Panc1 (cell line): ENCODE measurements around the gene PAXIP1. TPM values are rescaled to one million over a fixed set of nuclear protein-coding genes. Genes with fewer than 3 reads are reported as not detected.

ENCODE experiments used
- ATAC-seq: fragments of 200-7000 bp; cut with Tn5 transposase; 2 replicates; pipeline ENCODE4 v1.9.1; 2020; ENCODE audit warnings: mild to moderate bottlenecking, moderate library complexity
- BruUV-seq: library from RNA; stranded (reverse); fragments of 400-500 nt; replicated peaks from 2 replicates; lab custom pipeline; 2021; lab: Mats Ljungman, UMichigan
- CTCF ChIA-PET: fragments of 300-600 bp; sonication (Branson Sonifier 250); formaldehyde crosslinking; loops from one replicate; lab custom pipeline; 2022; ENCODE audit warnings: antibody characterized with exemption; lab: Charles Lee
- POLR2A ChIA-PET: fragments of 300-600 bp; sonication (Branson Sonifier 250); formaldehyde crosslinking; loops from one replicate; lab custom pipeline; 2022; ENCODE audit warnings: antibody characterized with exemption; lab: Charles Lee
- DNase-seq: peaks from one replicate; pipeline ENCODE4 v3.0.0-alpha.2; 2010; ENCODE audit warnings: low read depth, low spot score
- H3K27ac ChIP-seq: 2 replicates; pipeline ENCODE4 v1.5.1; 2011; ENCODE audit warnings: mild to moderate bottlenecking, low read length, inconsistent platforms
- H3K27me3 ChIP-seq: fragments of 200-500 bp; sonication (Bioruptor generic); 2 replicates; pipeline ENCODE4 v1.6.0; 2014; ENCODE audit warnings: low read length, inconsistent platforms; ENCODE audit not compliant: control insufficient read depth, insufficient read depth
- H3K36me3 ChIP-seq: fragments of 200-500 bp; sonication (Bioruptor generic); 2 replicates; pipeline ENCODE4 v1.5.1; 2014; ENCODE audit warnings: inconsistent platforms, mild to moderate bottlenecking, low read length, moderate library complexity; ENCODE audit not compliant: control insufficient read depth, insufficient read depth
- H3K4me1 ChIP-seq: 2 replicates; pipeline ENCODE4 v1.5.1; 2011; ENCODE audit warnings: inconsistent platforms, mild to moderate bottlenecking, low read length, moderate library complexity; ENCODE audit not compliant: control insufficient read depth, insufficient read depth
- H3K4me3 ChIP-seq, 2 experiments: 2 replicates each; pipeline ENCODE4 v1.5.1; 2011 to 2012; ENCODE audit warnings: low read depth in 2 of 2, low read length in 2 of 2, mild to moderate bottlenecking in 2 of 2, inconsistent platforms in 1 of 2, moderate library complexity in 1 of 2
- H3K9me3 ChIP-seq: fragments of 200-500 bp; sonication (Bioruptor generic); 2 replicates; pipeline ENCODE4 v1.5.1; 2014; ENCODE audit warnings: low read depth, mild to moderate bottlenecking, inconsistent platforms, low read length, moderate library complexity; ENCODE audit not compliant: control insufficient read depth, insufficient read depth
- CTCF ChIP-seq: fragments of 450-650 bp; IDR thresholded peaks from 2 replicates; pipeline ENCODE4 v1.5.1; 2017; ENCODE audit warnings: mild to moderate bottlenecking
- POLR2AphosphoS5 ChIP-seq: IDR thresholded peaks from 2 replicates; pipeline ENCODE4 v1.6.1; 2012; ENCODE audit warnings: mild to moderate bottlenecking, low read depth, low read length, moderate library complexity
- REST ChIP-seq, 2 experiments: IDR thresholded peaks; 2 replicates each; pipeline ENCODE4 v1.6.1; 2011 to 2012; ENCODE audit warnings: low read depth in 2 of 2, control low read depth in 1 of 2, low read length in 1 of 2, mild to moderate bottlenecking in 1 of 2, moderate library complexity in 1 of 2; ENCODE audit not compliant: insufficient read depth in 1 of 2
- SIN3A ChIP-seq: IDR thresholded peaks from 2 replicates; pipeline ENCODE4 v1.6.1; 2012; ENCODE audit warnings: low read depth, mild to moderate bottlenecking, low read length, moderate library complexity, borderline replicate concordance; ENCODE audit not compliant: insufficient read depth
- TCF7L2 ChIP-seq: IDR thresholded peaks from 2 replicates; pipeline ENCODE4 v1.6.1; 2011; ENCODE audit warnings: mild to moderate bottlenecking, low read depth, low read length, inconsistent platforms
- in situ Hi-C: cut with HindIII; loops from 2 replicates; pipeline ENCODE4 v1.10.0; 2016; ENCODE audit warnings: low sequenced_read_pairs, low pct_unique_long_range_greater_than_20kb
- intact Hi-C: fragments of 100-400 bp; cut with micrococcal nuclease; formaldehyde crosslinking; loops from one replicate; pipeline ENCODE4 v1.10.0; 2022; ENCODE audit not compliant: unreplicated experiment
- total RNA-seq: library from RNA; stranded (reverse); gene quantifications from one replicate; pipeline ENCODE4 v1.2.1, GENCODE V29; 2021; ENCODE audit not compliant: unreplicated experiment

The PAXIP1 gene
- total RNA-seq, 1 experiment from 2014 or later: 27.3 TPM

GRCh38 chr7:154994996-154995395 lies 7.9 kb downstream of the PAXIP1 start:
- in situ Hi-C loops: no loop called here

DNA sequence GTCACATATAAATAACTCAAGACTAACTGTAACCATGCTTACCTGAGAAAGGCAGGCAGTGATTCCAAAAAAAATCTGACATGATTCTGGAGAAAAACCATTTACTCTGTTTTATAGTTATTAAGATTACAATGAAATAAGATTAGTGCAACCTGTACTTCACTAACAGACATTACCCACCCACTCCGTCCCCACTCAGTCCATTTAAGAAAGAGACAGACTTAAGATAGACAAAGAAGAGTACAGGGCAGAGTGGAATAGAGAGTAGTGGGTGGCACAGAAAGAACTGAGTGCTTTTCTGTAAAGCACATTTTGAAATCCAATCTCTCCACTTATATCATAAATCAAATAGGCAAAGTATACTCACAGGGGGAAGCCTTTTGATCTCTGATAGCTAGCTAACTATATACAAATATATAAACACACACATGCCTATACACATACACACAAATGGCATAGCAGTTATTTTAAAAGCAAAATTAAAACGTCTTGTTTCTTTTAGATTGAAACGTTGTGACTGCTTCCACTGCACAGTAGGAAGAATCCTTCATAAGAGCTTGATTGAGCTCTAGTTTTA lies 11.9 kb downstream of the PAXIP1 start:
- H3K27me3 ChIP-seq: no peaks in the 10 kb centered on the region
- in situ Hi-C loops (no loop called here), intact Hi-C loops (no loop called here)
- H3K4me3 ChIP-seq: no peak overlapping the region
- TF ChIP-seq POLR2AphosphoS5 (no peak), REST (IDR thresholded peaks at IDR 0.05; ENCODE audit: insufficient read depth in 1 of 2, low read depth in 2 of 2, low read length in 1 of 2) (no peak), CTCF (no peak), TCF7L2 (no peak), SIN3A (no peak)
- H3K36me3 ChIP-seq: peaks cover 30% of the 10 kb centered on the region
- no peak overlapping the region for H3K27ac ChIP-seq
- H3K4me1 ChIP-seq: no peaks in the 10 kb centered on the region
- DNase-seq: no peak
- ChIA-PET POLR2A (interaction anchor here (0.6 kb wide), 1 partner anchor 37 kb away, joined by 6 read pairs; no protein-coding TSS in a partner anchor), CTCF (interaction anchor here (0.5 kb wide), 1 partner anchor 313 kb away, joined by 3 read pairs; no protein-coding TSS in a partner anchor)
- no peaks in the 10 kb centered on the region for H3K9me3 ChIP-seq
- ATAC-seq: no peak
- no TSS peak for BruUV-seq

More at GRCh38 chr7:154994996-154995395, 7.9 kb downstream of the PAXIP1 start:
- Histone ChIP-seq H3K36me3 (peaks cover 28% of the 10 kb centered on the region), H3K4me3 (no peak overlapping the region), H3K27me3 (no peaks in the 10 kb centered on the region), H3K27ac (no peak overlapping the region), H3K4me1 (no peaks in the 10 kb centered on the region), H3K9me3 (no peaks in the 10 kb centered on the region)
- TF ChIP-seq SIN3A: no peak
- TF ChIP-seq CTCF: no peak
- TF ChIP-seq TCF7L2: no peak
- no peak for TF ChIP-seq REST (IDR thresholded peaks at IDR 0.05; ENCODE audit: insufficient read depth in 1 of 2, low read depth in 2 of 2, low read length in 1 of 2)
- no peak for TF ChIP-seq POLR2AphosphoS5
- no TSS peak for BruUV-seq
- DNase-seq (no peak), ATAC-seq (no peak)
- intact Hi-C loops: no loop called here
- POLR2A ChIA-PET: no interaction called here
- CTCF ChIA-PET: no interaction called here
